Vagina (tissue), 2 donors: ENCODE results near the gene GTPBP4. TPM values are rescaled to one million over a fixed set of nuclear protein-coding genes. Genes with fewer than 3 reads are reported as not detected.
A peak's percentile ranks its signal among the peaks of the same experiment; 100 is the strongest.

ENCODE experiments used
- DNase-seq, 2 donors: peaks; one replicate each; pipeline ENCODE4 v3.0.0-alpha.2; 2017; ENCODE audit errors: extremely low spot score in 2 of 2
- H3K27ac ChIP-seq: fragments of 200-600 bp; sonication (generic); one replicate; pipeline ENCODE4 v1.5.1; 2019
- H3K27me3 ChIP-seq: fragments of 200-600 bp; sonication (generic); one replicate; pipeline ENCODE4 v1.5.1; 2019
- H3K36me3 ChIP-seq, 2 donors: fragments of 200-600 bp; sonication (generic); one replicate each; pipeline ENCODE4 v1.5.1; 2017 to 2019
- H3K4me1 ChIP-seq: fragments of 200-600 bp; sonication (generic); one replicate; pipeline ENCODE4 v1.5.1; 2019
- H3K4me3 ChIP-seq, 2 donors: fragments of 200-600 bp; sonication (generic); 1 replicate in 1 of 2; 2 replicates in 1 of 2; pipeline ENCODE4 v1.5.1; 2016 to 2019
- H3K9me3 ChIP-seq: fragments of 200-600 bp; sonication (generic); one replicate; pipeline ENCODE4 v1.5.1; 2019
- POLR2A ChIP-seq, 2 donors: fragments of 450-650 bp; IDR thresholded peaks; one replicate each; pipeline ENCODE4 v1.6.1; 2017; ENCODE audit warnings: antibody characterized with exemption in 2 of 2, mild to moderate bottlenecking in 2 of 2, moderate library complexity in 2 of 2
- POLR2AphosphoS5 ChIP-seq, 2 donors: sonication (generic); formaldehyde crosslinking; IDR thresholded peaks; one replicate each; pipeline ENCODE4 v1.9.0; 2017; ENCODE audit warnings: antibody characterized with exemption in 2 of 2, mild to moderate bottlenecking in 2 of 2, low read depth in 1 of 2; ENCODE audit not compliant: insufficient read depth in 1 of 2
- intact Hi-C: fragments of 100-400 bp; cut with DNase I; formaldehyde crosslinking; loops from one replicate; pipeline ENCODE4 v1.15.1; 2023
- total RNA-seq: library from RNA; depleted of rRNA; stranded (reverse); fragments of >200 nt; gene quantifications from one replicate; pipeline ENCODE4 v1.2.3, GENCODE V29; 2016
- TF ChIP-seq, protein P1 (sequence below), 3 experiments: fragments of 450-650 bp in 2 of 3; fragments of 200-600 bp in 1 of 3; sonication (generic) in 1 of 3; IDR thresholded peaks; one replicate each; pipeline ENCODE4 v1.5.1; 2017 to 2019; ENCODE audit warnings: antibody characterized with exemption in 3 of 3, mild to moderate bottlenecking in 2 of 3, moderate library complexity in 2 of 3

GTPBP4 gene
- total RNA-seq = 24.8 TPM

DNA sequence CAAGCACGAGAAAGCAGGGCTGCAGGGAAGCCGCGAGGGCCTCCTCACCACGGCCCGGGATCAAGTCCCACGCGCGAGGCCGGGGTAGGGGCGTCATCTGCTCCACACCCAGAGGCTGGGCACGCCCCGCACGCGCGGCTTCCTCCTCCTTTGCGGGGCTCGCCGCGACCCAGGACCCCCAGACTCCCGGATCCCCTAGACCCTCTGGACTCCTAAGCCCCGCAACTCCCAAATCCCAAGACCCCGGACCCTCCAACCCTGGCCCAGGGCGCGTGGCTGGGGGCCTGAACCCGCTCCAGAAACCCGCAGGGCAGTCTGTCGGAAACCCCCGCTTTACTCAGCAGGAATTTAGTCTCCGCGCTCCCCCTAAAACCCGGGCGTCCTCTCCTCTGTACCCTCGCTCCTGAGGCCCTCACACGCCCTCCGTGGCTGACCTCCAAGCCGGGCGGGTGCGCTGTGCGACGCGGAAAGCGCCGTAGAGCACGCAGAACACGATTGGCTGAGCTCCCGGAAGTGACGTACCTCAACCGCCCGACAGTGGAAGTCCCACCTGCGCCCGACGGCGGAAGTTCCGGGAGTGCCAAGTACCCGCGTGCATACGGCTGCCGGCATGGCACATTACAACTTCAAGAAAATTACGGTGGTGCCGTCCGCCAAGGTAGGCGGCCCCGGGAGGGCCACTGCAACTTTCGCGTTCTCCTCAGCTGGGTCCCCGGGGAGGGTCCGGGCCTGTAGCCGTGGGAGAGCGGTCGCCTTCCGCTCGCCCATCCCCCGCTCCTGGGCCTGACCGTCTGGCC is at the start of gene GTPBP4:
GTPBP4 (plus strand) TSS at position 565 of the 797 bp plus-strand sequence; CDS start at position 611, 46 bp downstream.
- Histone ChIP-seq H3K4me1 (peaks cover 31% of the 10 kb centered on the region), H3K27ac (peak within 1 kb of the TSS; percentile 96), H3K36me3 (peaks cover 0 to 6% of the 10 kb centered on the region in 2 donors), H3K9me3 (no peaks in the 10 kb centered on the region), H3K4me3 (peak within 1 kb of the TSS; percentile 98 to 99), H3K27me3 (no peaks in the 10 kb centered on the region)
- TF ChIP-seq POLR2A (IDR thresholded peaks at IDR 0.05) (peak in 1 of 2 donors; percentile 23), POLR2AphosphoS5 (IDR thresholded peaks at IDR 0.05; ENCODE audit: insufficient read depth in 1 of 2, low read depth in 1 of 2) (peak; percentile 88 to 92)
- TF ChIP-seq, protein P1, sequence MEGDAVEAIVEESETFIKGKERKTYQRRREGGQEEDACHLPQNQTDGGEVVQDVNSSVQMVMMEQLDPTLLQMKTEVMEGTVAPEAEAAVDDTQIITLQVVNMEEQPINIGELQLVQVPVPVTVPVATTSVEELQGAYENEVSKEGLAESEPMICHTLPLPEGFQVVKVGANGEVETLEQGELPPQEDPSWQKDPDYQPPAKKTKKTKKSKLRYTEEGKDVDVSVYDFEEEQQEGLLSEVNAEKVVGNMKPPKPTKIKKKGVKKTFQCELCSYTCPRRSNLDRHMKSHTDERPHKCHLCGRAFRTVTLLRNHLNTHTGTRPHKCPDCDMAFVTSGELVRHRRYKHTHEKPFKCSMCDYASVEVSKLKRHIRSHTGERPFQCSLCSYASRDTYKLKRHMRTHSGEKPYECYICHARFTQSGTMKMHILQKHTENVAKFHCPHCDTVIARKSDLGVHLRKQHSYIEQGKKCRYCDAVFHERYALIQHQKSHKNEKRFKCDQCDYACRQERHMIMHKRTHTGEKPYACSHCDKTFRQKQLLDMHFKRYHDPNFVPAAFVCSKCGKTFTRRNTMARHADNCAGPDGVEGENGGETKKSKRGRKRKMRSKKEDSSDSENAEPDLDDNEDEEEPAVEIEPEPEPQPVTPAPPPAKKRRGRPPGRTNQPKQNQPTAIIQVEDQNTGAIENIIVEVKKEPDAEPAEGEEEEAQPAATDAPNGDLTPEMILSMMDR (IDR thresholded peaks at IDR 0.05) = peak in 1 of 3 experiments; percentile 44
- peak; percentile 96 to 99 for DNase-seq
- intact Hi-C loops = loop anchor here (5.0 kb wide), 2 partner anchors 56 to 59 kb away; partner anchors contain the start of genes IDI1 and LARP4B

DNA sequence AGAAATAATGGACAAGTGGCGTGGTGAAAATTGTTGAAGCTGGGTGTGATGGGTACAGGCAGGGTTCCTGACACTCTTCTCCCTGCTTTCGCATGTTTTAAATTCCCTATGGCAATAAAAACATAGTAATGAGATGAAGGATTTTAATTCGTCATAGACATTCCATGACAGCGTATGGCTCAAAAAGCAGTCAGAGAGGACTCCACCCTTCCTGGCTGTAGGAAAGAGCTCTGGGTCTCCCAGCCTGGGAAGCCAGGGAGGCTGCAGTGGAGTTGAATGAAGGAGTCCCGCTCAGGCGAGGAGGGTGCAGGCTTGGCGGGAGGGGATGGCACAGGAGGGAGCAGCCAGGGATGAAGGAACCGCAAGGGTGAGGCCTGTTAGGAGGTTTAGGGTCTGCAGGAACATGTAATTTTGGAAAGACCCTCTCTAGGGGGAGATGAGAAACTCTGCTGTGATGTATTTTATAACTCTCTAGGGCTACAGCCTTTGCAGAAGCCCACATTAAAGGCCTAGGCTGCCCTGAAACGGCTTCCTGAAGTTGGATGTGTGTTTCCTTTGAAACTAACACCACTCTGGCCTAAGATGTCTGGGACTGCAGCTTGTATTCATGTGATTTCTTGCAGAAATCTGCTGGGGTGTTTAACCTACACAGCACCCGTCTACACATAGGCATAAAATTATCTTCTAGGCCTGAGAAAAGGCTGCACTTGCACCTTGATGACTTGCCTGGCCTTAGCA is 49.1 kb upstream of the GTPBP4 start:
- DNase-seq = no peak
- Histone ChIP-seq H3K27ac (no peak overlapping the region), H3K27me3 (no peaks in the 10 kb centered on the region), H3K9me3 (no peaks in the 10 kb centered on the region), H3K36me3 (no peaks in the 10 kb centered on the region), H3K4me1 (peaks cover 4% of the 10 kb centered on the region), H3K4me3 (no peak overlapping the region)
- intact Hi-C loops = loop anchor here (10.0 kb wide), 1 partner anchor 116 kb away; the partner anchor contains the start of gene WDR37
- TF ChIP-seq POLR2A (IDR thresholded peaks at IDR 0.05) (no peak), POLR2AphosphoS5 (IDR thresholded peaks at IDR 0.05; ENCODE audit: insufficient read depth in 1 of 2, low read depth in 1 of 2) (no peak)
- TF ChIP-seq, protein P1 (IDR thresholded peaks at IDR 0.05) = no peak

DNA sequence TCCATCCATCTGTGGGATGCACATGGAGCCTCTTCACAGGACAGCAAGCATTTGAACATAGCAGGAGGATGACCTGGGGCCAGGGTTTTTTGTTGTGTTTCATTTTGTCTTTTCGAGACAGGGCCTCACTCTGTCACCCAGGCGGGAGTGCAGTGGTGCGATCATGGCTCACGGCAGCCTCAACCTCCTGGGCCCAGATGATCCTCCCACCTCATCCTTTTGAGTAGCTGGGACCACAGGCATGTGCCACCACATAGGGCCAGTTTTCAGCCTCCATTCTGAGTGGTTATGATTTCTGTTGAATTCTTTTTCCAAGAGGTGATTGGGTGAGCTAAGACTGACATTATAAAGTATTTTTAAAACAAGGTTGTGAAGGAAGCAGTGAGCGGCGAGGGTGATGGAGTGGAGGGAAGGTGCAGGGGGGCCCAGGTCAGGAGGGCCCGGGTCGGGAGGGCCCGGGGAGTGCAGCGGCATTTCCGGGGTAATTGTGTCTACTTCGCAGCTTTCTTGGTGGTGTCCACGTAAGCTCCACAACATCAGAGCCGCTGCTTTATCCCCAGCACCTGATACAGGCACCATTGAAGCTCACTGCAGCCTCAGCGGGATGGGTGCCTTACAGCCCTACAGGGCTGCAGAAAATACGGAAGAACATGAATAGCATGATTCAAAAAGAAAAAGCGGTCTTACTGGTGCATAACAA is 44.8 kb upstream of the GTPBP4 start:
- Histone ChIP-seq H3K4me1 (peaks cover 14% of the 10 kb centered on the region), H3K9me3 (no peaks in the 10 kb centered on the region), H3K4me3 (no peak overlapping the region), H3K27ac (no peak overlapping the region), H3K27me3 (no peaks in the 10 kb centered on the region), H3K36me3 (no peaks in the 10 kb centered on the region)
- TF ChIP-seq, protein P1 (IDR thresholded peaks at IDR 0.05) = no peak
- TF ChIP-seq POLR2AphosphoS5 (IDR thresholded peaks at IDR 0.05; ENCODE audit: insufficient read depth in 1 of 2, low read depth in 1 of 2) (no peak), POLR2A (IDR thresholded peaks at IDR 0.05) (no peak)
- intact Hi-C loops = no loop called here
- no peak for DNase-seq

DNA sequence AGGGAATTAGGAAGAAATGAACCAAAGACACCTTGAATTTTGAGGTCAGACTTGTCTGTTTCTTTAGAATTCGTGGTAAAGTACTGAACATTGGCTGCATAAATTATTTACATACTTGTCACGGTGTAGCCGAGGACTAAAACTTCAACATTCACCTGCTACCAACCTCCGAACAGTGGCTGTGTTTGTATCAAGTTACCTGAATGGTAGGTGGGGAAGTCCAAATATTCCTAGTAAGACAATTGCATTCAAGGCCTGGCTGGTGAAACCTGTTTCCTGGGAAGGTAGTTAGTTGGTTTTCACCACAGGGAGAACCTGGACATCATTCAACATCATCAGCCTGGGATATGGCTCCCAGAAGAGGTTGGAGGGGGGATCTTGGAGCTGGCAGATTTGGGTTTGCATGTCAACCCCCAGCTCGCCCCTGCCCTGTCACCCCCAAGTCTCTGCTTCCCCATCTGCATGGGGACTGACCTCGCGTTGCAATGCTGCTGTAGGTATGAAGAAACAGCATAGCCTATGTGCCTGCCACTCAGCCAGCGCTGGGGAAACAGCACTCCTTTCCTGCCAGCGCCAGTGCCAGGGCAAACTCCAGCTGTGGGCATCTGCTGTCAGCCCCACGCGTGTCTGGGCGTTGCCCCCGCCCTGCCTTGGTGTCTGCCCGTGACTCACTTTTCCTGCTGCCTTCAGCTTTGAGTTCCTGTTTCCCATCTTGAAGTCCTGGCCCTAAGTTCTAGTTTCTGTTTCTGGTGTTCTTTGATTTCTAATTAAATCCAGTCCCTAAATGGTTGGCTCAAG is 44.0 kb upstream of the GTPBP4 start:
- no peaks in the 10 kb centered on the region for H3K9me3 ChIP-seq
- peak overlapping the region; percentile 70 for H3K27ac ChIP-seq
- H3K27me3 ChIP-seq = no peaks in the 10 kb centered on the region
- peak; percentile 53 to 70 for TF ChIP-seq POLR2AphosphoS5 (IDR thresholded peaks at IDR 0.05; ENCODE audit: insufficient read depth in 1 of 2, low read depth in 1 of 2)
- TF ChIP-seq, protein P1 (IDR thresholded peaks at IDR 0.05) = no peak
- H3K36me3 ChIP-seq = no peaks in the 10 kb centered on the region
- peaks cover 14% of the 10 kb centered on the region for H3K4me1 ChIP-seq
- no peak for DNase-seq
- intact Hi-C loops = no loop called here
- H3K4me3 ChIP-seq = peak overlapping the region in 1 of 2 donors; percentile 11
